HUES64 (cell line): ENCODE results near the gene LHPP.

ENCODE experiments used
- H3K27ac ChIP-seq: 2 replicates; pipeline ENCODE4 v1.7.0; 2013; ENCODE audit warnings: low read depth, low read length, inconsistent platforms
- H3K27me3 ChIP-seq: 2 replicates; pipeline ENCODE4 v1.6.1; 2013; ENCODE audit warnings: mild to moderate bottlenecking, low read length; ENCODE audit not compliant: insufficient read depth
- H3K36me3 ChIP-seq: 2 replicates; pipeline ENCODE4 v1.6.1; 2013; ENCODE audit warnings: mild to moderate bottlenecking, low read length; ENCODE audit not compliant: insufficient read depth
- H3K4me1 ChIP-seq: 2 replicates; pipeline ENCODE4 v1.6.1; 2013; ENCODE audit warnings: mild to moderate bottlenecking, low read length, moderate library complexity; ENCODE audit not compliant: insufficient read depth
- H3K4me3 ChIP-seq: 2 replicates; pipeline ENCODE4 v1.5.1; 2013; ENCODE audit warnings: mild to moderate bottlenecking, low read length, moderate library complexity
- H3K9ac ChIP-seq: 2 replicates; pipeline ENCODE4 v1.6.1; 2013; ENCODE audit warnings: mild to moderate bottlenecking, low read depth, low read length
- H3K9me3 ChIP-seq: 2 replicates; pipeline ENCODE4 v1.6.1; 2013; ENCODE audit warnings: low read depth, low read length; ENCODE audit not compliant: insufficient read depth
- WGBS: fragments of 150-250, 120-280 bp; methylation state at CpG from one replicate; pipeline ENCODE4 v1.1.7; 2013; ENCODE audit warnings: missing lambda C conversion rate; 5-methylcytosine and 5-hydroxymethylcytosine counted together

Gene LHPP

GRCh38 chr10:124462348-124462695, 699 bp downstream of the LHPP start:
- Histone ChIP-seq H3K9ac (peak overlapping the region; percentile 65; the same call in 1 of the 2 replicates), H3K27ac (no peak overlapping the region; the same call in 1 of the 2 replicates), H3K9me3 (no peaks in the 10 kb centered on the region), H3K36me3 (no peaks in the 10 kb centered on the region), H3K27me3 (peaks cover 6% of the 10 kb centered on the region; the same call in 1 of the 2 replicates), H3K4me3 (peak overlapping the region; percentile 74), H3K4me1 (peaks cover 23% of the 10 kb centered on the region)
- WGBS = 79% methylated on average over 8 of the region's 8 CpGs

- Histone ChIP-seq H3K27ac (no peak overlapping the region), H3K27me3 (peaks cover under 1% of the 10 kb centered on the region; the same call in 1 of the 2 replicates), H3K9ac (no peak overlapping the region), H3K36me3 (no peaks in the 10 kb centered on the region), H3K4me1 (peaks cover 23% of the 10 kb centered on the region), H3K4me3 (no peak overlapping the region), H3K9me3 (no peaks in the 10 kb centered on the region)
- WGBS = 83% methylated on average over 9 of the region's 9 CpGs
Observed at GRCh38 chr10:124464028-124464965, 2.7 kb downstream of the LHPP start.

GRCh38 chr10:124465003-124465776, 3.6 kb downstream of the LHPP start:
- H3K4me1 ChIP-seq = peaks cover 29% of the 10 kb centered on the region
- WGBS = 75% methylated on average over 17 of the region's 17 CpGs
- peak overlapping the region; percentile 51; the same call in 1 of the 2 replicates for H3K27ac ChIP-seq
- H3K4me3 ChIP-seq = no peak overlapping the region
- no peaks in the 10 kb centered on the region; the same call in 1 of the 2 replicates for H3K27me3 ChIP-seq
- no peaks in the 10 kb centered on the region for H3K36me3 ChIP-seq
- no peak overlapping the region for H3K9ac ChIP-seq
- H3K9me3 ChIP-seq = no peaks in the 10 kb centered on the region

- H3K36me3 ChIP-seq = no peaks in the 10 kb centered on the region
- no peaks in the 10 kb centered on the region for H3K9me3 ChIP-seq
Observed at GRCh38 chr10:124465777-124466488, 4.3 kb downstream of the LHPP start.

GRCh38 chr10:124467165-124467564, 5.5 kb downstream of the LHPP start:
- WGBS = 92% methylated on average over 4 of the region's 4 CpGs

More at GRCh38 chr10:124465777-124466488, 4.3 kb downstream of the LHPP start:
- peaks cover 36% of the 10 kb centered on the region for H3K4me1 ChIP-seq
- WGBS = 54% methylated on average over 9 of the region's 9 CpGs
- H3K9ac ChIP-seq = no peak overlapping the region
- no peak overlapping the region for H3K4me3 ChIP-seq
- H3K27ac ChIP-seq = peak overlapping the region; percentile 51; the same call in 1 of the 2 replicates
- H3K27me3 ChIP-seq = no peaks in the 10 kb centered on the region; the same call in 1 of the 2 replicates

GRCh38 chr10:124468624-124469023, 7.0 kb downstream of the LHPP start:
- Histone ChIP-seq H3K4me3 (no peak overlapping the region), H3K27me3 (no peaks in the 10 kb centered on the region; the same call in 1 of the 2 replicates), H3K36me3 (no peaks in the 10 kb centered on the region), H3K27ac (no peak overlapping the region), H3K9ac (no peak overlapping the region), H3K9me3 (no peaks in the 10 kb centered on the region), H3K4me1 (peaks cover 39% of the 10 kb centered on the region)
- WGBS = 87% methylated on average over 13 of the region's 13 CpGs

More at GRCh38 chr10:124467165-124467564, 5.5 kb downstream of the LHPP start:
- H3K9me3 ChIP-seq = no peaks in the 10 kb centered on the region
- H3K4me1 ChIP-seq = peaks cover 39% of the 10 kb centered on the region
- H3K4me3 ChIP-seq = no peak overlapping the region
- no peak overlapping the region for H3K9ac ChIP-seq
- H3K27ac ChIP-seq = no peak overlapping the region
- no peaks in the 10 kb centered on the region for H3K36me3 ChIP-seq
- H3K27me3 ChIP-seq = no peaks in the 10 kb centered on the region; the same call in 1 of the 2 replicates

- 10% methylated on average over 20 of the region's 20 CpGs for WGBS
- H3K27ac ChIP-seq = peak overlapping the region; percentile 92
- H3K27me3 ChIP-seq = no peaks in the 10 kb centered on the region; the same call in 1 of the 2 replicates
- no peak overlapping the region for H3K4me3 ChIP-seq
- H3K9me3 ChIP-seq = no peaks in the 10 kb centered on the region
- H3K9ac ChIP-seq = peak overlapping the region; percentile 30; the same call in 1 of the 2 replicates
- H3K36me3 ChIP-seq = no peaks in the 10 kb centered on the region
- peaks cover 37% of the 10 kb centered on the region for H3K4me1 ChIP-seq
Observed at GRCh38 chr10:124469956-124470484, 8.4 kb downstream of the LHPP start.

GRCh38 chr10:124470544-124471434, 9.2 kb downstream of the LHPP start:
- H3K9ac ChIP-seq = peak overlapping the region; percentile 30; the same call in 1 of the 2 replicates
- WGBS = 73% methylated on average over 13 of the region's 13 CpGs
- no peaks in the 10 kb centered on the region; the same call in 1 of the 2 replicates for H3K27me3 ChIP-seq
- H3K27ac ChIP-seq = peak overlapping the region; percentile 92
- H3K4me1 ChIP-seq = peaks cover 29% of the 10 kb centered on the region
- H3K9me3 ChIP-seq = no peaks in the 10 kb centered on the region
- no peaks in the 10 kb centered on the region for H3K36me3 ChIP-seq
- no peak overlapping the region for H3K4me3 ChIP-seq

GRCh38 chr10:124472071-124472470, 10.4 kb downstream of the LHPP start:
- H3K36me3 ChIP-seq = no peaks in the 10 kb centered on the region
- H3K9me3 ChIP-seq = no peaks in the 10 kb centered on the region
- no peak overlapping the region for H3K27ac ChIP-seq
- H3K4me3 ChIP-seq = no peak overlapping the region
- WGBS = 93% methylated on average over 6 of the region's 6 CpGs
- H3K9ac ChIP-seq = no peak overlapping the region
- no peaks in the 10 kb centered on the region; the same call in 1 of the 2 replicates for H3K27me3 ChIP-seq
- peaks cover 24% of the 10 kb centered on the region for H3K4me1 ChIP-seq
